GM12873 (cell line): ENCODE measurements around the gene IKBIP.

Experiments used
- TF ChIP-seq, protein P1 (sequence below): IDR thresholded peaks from 2 replicates; pipeline ENCODE4 v1.5.1; 2012; ENCODE audit warnings: low read depth, mild to moderate bottlenecking, moderate library complexity, low read length, control low read depth; ENCODE audit not compliant: insufficient read depth; ENCODE audit errors: missing control alignments

Gene IKBIP

DNA sequence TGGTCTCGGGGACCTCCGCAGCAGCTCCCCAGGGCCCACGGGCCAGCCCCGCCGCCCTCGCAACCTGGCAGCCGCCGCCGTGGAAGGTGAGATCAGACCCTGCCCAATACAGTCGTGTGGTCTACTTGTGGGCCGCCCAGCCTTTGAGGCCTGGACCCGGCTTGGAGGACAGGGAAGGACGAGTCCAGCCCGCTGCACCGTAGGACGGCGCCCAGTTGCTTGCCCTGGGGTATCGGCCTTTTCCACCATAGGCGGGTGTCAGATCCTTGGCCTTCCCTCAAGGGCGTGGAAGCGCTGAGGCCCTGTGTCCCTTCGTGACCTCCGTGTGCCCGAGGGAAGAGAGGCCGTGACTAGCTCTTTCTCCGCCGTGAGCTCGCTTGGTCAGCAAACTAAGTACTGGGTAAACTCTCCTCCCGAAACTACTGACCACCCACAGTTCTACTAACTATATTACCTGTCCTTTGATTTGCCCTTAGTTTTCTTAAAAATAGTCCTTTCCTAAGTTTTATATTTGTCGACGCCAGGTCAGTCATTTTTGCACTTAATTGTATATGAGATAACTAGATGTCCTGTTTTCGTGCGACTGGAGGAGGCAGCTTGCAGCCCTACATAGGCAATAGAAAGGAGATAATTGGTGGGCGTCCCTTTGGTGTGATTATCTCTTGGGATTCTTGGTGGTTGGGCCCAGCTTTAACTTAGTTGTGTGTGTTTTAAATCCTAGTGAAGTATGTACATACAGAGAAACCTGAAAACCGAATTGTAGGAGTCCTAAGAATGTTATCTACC, 50.3 kb downstream of the IKBIP start:
- TF ChIP-seq, protein P1, sequence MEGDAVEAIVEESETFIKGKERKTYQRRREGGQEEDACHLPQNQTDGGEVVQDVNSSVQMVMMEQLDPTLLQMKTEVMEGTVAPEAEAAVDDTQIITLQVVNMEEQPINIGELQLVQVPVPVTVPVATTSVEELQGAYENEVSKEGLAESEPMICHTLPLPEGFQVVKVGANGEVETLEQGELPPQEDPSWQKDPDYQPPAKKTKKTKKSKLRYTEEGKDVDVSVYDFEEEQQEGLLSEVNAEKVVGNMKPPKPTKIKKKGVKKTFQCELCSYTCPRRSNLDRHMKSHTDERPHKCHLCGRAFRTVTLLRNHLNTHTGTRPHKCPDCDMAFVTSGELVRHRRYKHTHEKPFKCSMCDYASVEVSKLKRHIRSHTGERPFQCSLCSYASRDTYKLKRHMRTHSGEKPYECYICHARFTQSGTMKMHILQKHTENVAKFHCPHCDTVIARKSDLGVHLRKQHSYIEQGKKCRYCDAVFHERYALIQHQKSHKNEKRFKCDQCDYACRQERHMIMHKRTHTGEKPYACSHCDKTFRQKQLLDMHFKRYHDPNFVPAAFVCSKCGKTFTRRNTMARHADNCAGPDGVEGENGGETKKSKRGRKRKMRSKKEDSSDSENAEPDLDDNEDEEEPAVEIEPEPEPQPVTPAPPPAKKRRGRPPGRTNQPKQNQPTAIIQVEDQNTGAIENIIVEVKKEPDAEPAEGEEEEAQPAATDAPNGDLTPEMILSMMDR: no peak

DNA sequence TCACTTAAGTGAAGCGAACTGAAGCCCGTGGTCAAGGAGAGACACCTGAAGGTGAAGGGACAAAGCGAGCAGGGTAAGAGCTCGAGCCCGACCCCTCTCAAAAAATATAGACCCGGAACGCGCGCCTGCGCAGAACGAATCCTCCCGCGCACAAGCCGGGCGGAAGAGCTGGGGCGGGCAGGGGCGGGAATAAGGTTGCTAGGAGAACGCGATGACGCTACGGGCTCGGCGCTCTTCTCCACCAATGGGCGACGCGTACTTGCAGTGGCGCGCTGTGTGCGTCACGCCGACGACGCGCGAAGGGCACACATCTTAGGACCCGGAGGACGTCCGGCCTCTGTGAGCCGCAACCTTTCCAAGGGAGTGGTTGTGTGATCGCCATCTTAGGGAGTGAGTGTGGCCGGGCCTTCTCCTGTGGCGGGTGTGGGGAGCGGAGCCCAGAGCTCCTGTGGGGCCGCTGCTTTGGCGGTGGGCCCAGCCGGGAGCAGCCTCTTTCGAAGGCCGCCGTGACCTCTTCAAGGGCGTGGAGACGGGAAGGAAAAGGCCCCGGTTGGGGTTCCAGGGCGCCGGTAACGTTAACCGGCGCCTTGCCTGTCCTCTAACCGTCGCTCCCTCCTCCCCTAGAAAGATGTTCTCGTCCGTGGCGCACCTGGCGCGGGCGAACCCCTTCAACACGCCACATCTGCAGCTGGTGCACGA, 51.1 kb downstream of the IKBIP start, which contains the start of gene SLC25A3:
SLC25A3 (plus strand) TSS at position 336 of the 699 bp plus-strand sequence; CDS start at position 629, 293 bp downstream.
- TF ChIP-seq, protein P1: no peak

DNA sequence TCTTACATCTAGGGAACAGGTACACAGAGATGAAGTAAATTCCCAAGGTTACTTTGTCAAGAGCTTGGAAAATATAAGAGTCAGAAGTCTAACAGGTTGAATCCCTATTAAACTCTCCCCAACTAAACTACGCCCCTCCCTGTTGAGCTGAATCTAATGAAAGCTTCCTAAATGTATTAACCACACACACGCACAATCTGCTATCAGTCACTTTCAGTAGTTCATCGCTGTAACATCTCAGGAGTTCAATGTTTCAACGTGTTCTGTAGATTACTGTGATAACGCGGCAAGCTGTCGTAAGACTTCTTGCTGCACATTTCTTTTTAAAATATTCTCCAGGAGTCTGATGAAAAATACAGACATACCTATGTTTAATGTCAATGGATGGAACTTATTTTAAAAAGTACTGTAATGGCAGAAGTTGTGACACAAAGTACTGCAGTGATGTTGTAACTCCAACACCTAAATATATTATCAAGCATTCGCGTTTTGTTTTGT, 51.7 kb downstream of the IKBIP start:
- TF ChIP-seq, protein P1: no peak

DNA sequence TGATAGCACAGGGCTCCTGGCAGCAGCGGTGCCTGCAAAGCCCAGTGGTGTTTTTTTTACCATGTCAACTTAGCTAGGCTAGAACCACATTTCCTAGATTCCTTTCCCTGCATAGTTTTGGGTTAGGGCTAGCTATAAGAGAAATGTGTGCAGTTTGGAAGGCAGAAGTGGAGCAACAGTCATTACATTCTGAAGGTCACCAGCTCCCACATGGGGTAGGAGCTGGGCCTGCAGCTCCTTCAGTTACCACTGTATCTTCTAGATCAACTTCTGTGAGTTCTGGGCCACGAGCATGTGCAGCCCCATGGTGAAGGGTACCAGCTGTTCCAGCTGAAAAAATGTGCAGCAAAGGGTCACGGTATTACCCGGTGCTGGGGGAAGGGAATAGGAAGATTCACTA, 53.4 kb downstream of the IKBIP start:
- TF ChIP-seq, protein P1: no peak

DNA sequence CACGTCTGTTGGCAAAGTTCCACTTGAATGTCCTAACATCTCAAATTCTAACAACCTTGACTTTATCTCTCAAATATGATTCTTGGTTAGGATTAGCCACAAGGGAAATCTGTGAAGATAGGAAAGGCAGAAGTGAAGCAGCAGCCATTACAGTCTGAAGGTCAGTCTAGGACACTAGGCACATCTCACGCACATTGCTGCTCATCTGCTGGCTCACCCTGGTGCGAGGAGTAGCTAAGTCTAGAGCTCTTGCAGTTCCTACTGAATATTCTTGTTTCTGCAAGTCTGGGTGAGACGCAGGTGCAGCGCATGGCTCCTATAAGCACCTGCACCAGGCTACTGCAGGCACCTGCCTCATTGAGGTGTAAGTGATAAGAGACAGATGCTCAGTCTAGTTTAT, 57.5 kb downstream of the IKBIP start:
- TF ChIP-seq, protein P1: no peak

DNA sequence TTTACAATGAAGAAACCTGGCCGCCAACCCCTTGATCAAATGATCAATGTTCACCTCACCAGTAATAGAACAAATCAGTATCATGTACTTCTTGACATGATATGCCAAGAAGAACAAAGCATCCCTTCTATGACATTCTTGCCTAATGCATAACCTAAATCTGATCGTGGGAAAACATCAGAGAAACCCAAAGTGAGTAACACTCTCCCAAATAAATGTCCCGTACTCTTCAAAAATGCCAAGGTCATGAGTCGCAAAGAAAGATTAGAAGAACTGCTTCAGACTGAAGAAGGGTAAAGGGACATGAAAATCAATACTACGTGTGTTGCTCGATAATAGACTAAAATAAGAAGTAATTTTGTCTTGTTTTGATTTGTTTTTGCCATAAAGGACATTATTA, 62.5 kb downstream of the IKBIP start:
- TF ChIP-seq, protein P1: no peak

DNA sequence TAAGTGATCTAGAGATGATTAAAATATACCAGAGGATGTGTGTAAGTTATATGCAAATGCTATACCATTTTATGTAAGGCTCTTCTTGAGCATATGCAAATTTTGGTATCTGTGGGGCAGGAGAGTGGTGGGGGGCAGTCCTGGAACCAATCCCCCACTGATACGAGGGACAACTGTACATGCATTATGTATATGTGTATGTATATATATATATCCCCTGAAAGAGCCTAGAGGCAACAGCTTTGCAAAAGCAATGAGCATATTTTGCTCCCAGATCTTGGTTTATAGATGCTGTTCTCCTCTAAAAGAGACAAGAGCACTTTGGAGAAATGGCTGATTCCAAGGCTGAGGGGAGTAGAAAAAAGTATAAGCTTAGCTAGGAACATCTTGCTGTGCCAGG, 63.5 kb downstream of the IKBIP start:
- TF ChIP-seq, protein P1: no peak
